Neural cell (in vitro differentiated cells): ENCODE results near the gene TMED9. TPM values are rescaled to one million over a fixed set of nuclear protein-coding genes. Genes with fewer than 3 reads are reported as not detected.
"Not testable (repeated sequence)": the region's sequence is repeated elsewhere in the genome, so short reads cannot be mapped to it uniquely, and the experiment has no call there.

Source experiments
- H2AFZ ChIP-seq: fragments of 200-600, 300-800 bp; sonication (generic), shearing (Covaris generic); 2 replicates; pipeline ENCODE4 v1.6.0; 2014; ENCODE audit warnings: low read depth, mild to moderate bottlenecking, antibody characterized with exemption, low read length, moderate library complexity
- H3F3A ChIP-seq: fragments of 200-600 bp; shearing (Covaris generic); 2 replicates; pipeline ENCODE4 v1.6.1; 2016; ENCODE audit warnings: mild to moderate bottlenecking, moderate library complexity, mixed read lengths, antibody characterized with exemption, low read length; ENCODE audit not compliant: insufficient read depth, poor library complexity, severe bottlenecking
- H3K27ac ChIP-seq: fragments of 200-600, 300-800 bp; sonication (generic), shearing (Covaris generic); 2 replicates; pipeline ENCODE4 v1.5.1; 2014; ENCODE audit warnings: mild to moderate bottlenecking, low read length, moderate library complexity
- H3K27me3 ChIP-seq: fragments of 300-800, 200-600 bp; sonication (generic), shearing (Covaris generic); 2 replicates; pipeline ENCODE4 v1.6.0; 2014; ENCODE audit warnings: mild to moderate bottlenecking, low read depth, low read length, moderate library complexity; ENCODE audit not compliant: insufficient read depth
- H3K36me3 ChIP-seq: fragments of 300-800, 200-600 bp; sonication (generic), shearing (Covaris generic); 2 replicates; pipeline ENCODE4 v1.5.1; 2014; ENCODE audit warnings: mild to moderate bottlenecking, antibody characterized with exemption, low read length, moderate library complexity; ENCODE audit not compliant: insufficient read depth
- H3K4me2 ChIP-seq: fragments of 300-800, 200-600 bp; sonication (generic), shearing (Covaris generic); 2 replicates; pipeline ENCODE4 v1.6.0; 2014; ENCODE audit warnings: mild to moderate bottlenecking, low read length
- H3K4me3 ChIP-seq: fragments of 300-800, 200-600 bp; sonication (generic), shearing (Covaris generic); 2 replicates; pipeline ENCODE4 v1.5.1; 2014; ENCODE audit warnings: mild to moderate bottlenecking, low read length, moderate library complexity
- H3K79me2 ChIP-seq: fragments of 200-600 bp; shearing (Covaris generic); replicated peaks from 2 replicates; pipeline ENCODE4 v1.6.0; 2014; ENCODE audit warnings: mild to moderate bottlenecking, low read length, moderate library complexity; ENCODE audit not compliant: insufficient read depth
- H3K9ac ChIP-seq: fragments of 300-800, 200-600 bp; sonication (generic), shearing (Covaris generic); 2 replicates; pipeline ENCODE4 v1.6.1; 2016; ENCODE audit warnings: mild to moderate bottlenecking, low read length, mixed read lengths
- H3K9me2 ChIP-seq: fragments of 200-600 bp; shearing (Covaris generic); 2 replicates; pipeline ENCODE4 v1.6.1; 2016; ENCODE audit warnings: mild to moderate bottlenecking, low read length, mixed read lengths; ENCODE audit not compliant: insufficient read depth
- H3K9me3 ChIP-seq: fragments of 200-600, 300-800 bp; sonication (generic), shearing (Covaris generic); 2 replicates; pipeline ENCODE4 v1.6.1; 2016; ENCODE audit warnings: mild to moderate bottlenecking, mixed run types, low read length, moderate library complexity, mixed read lengths
- H4K20me1 ChIP-seq: fragments of 200-600 bp; shearing (Covaris generic); 2 replicates; pipeline ENCODE4 v1.6.1; 2016; ENCODE audit warnings: mild to moderate bottlenecking, mixed run types; ENCODE audit not compliant: insufficient read depth
- CTCF ChIP-seq: fragments of 450-650 bp; IDR thresholded peaks from 2 replicates; pipeline ENCODE4 v1.5.1; 2014; ENCODE audit warnings: antibody characterized with exemption, mild to moderate bottlenecking, moderate library complexity; ENCODE audit not compliant: poor library complexity, severe bottlenecking
- EP300 ChIP-seq: fragments of 450-650 bp; conservative IDR thresholded peaks from 2 replicates; pipeline ENCODE4 v1.6.1; 2014; ENCODE audit warnings: antibody characterized with exemption, mild to moderate bottlenecking, moderate library complexity; ENCODE audit not compliant: poor library complexity, severe bottlenecking
- EZH2 ChIP-seq: fragments of 200-600, 300-800 bp; shearing (Covaris generic), sonication (generic); IDR thresholded peaks from 2 replicates; pipeline ENCODE4 v1.6.1; 2014; ENCODE audit warnings: antibody characterized with exemption, low read length, borderline replicate concordance, mild to moderate bottlenecking; ENCODE audit not compliant: insufficient read depth, poor library complexity, severe bottlenecking
- MXI1 ChIP-seq: fragments of 450-650 bp; conservative IDR thresholded peaks from 2 replicates; pipeline ENCODE4 v1.6.1; 2014; ENCODE audit warnings: antibody characterized with exemption, mild to moderate bottlenecking; ENCODE audit not compliant: poor library complexity, severe bottlenecking
- POLR2AphosphoS5 ChIP-seq: IDR thresholded peaks from 2 replicates; pipeline ENCODE4 v1.6.1; 2012
- RAD21 ChIP-seq: fragments of 450-650 bp; conservative IDR thresholded peaks from 2 replicates; pipeline ENCODE4 v1.6.1; 2014; ENCODE audit warnings: antibody characterized with exemption, mild to moderate bottlenecking, moderate library complexity
- REST ChIP-seq: IDR thresholded peaks from 2 replicates; pipeline ENCODE4 v1.6.1; 2012; ENCODE audit warnings: borderline replicate concordance
- SMC3 ChIP-seq: fragments of 450-650 bp; conservative IDR thresholded peaks from 2 replicates; pipeline ENCODE4 v1.6.1; 2014; ENCODE audit warnings: antibody characterized with exemption, mild to moderate bottlenecking, moderate library complexity; ENCODE audit not compliant: poor library complexity
- TAF1 ChIP-seq: IDR thresholded peaks from 2 replicates; pipeline ENCODE4 v1.6.1; 2012; ENCODE audit warnings: low read depth
- polyA plus RNA-seq: library from polyadenylated mRNA; depleted of rRNA; stranded (reverse); fragments of >200 nt; gene quantifications from 2 replicates; pipeline ENCODE4 v1.2.3, GENCODE V29; 2014

TMED9 gene
- polyA plus RNA-seq, 1 donor from 2014 or later: 59.1 TPM

- peaks cover 17% of the 10 kb centered on the region for H3K79me2 ChIP-seq
- no peak overlapping the region for H3K27ac ChIP-seq
- H3K9me3 ChIP-seq: no peaks in the 10 kb centered on the region
- H3K4me2 ChIP-seq: no peak overlapping the region
- H3K9ac ChIP-seq: no peak overlapping the region
- H3F3A ChIP-seq: no peaks in the 10 kb centered on the region
- H3K36me3 ChIP-seq: no peaks in the 10 kb centered on the region
- no peak overlapping the region for H3K4me3 ChIP-seq
- H2AFZ ChIP-seq: no peak overlapping the region
- TF ChIP-seq MXI1 (no peak), RAD21 (no peak), REST (no peak), CTCF (no peak), EP300 (no peak), SMC3 (no peak), POLR2AphosphoS5 (no peak), EZH2 (no peak), TAF1 (no peak)
- H4K20me1 ChIP-seq: peaks cover 6% of the 10 kb centered on the region
- H3K27me3 ChIP-seq: no peaks in the 10 kb centered on the region
- H3K9me2 ChIP-seq: no peaks in the 10 kb centered on the region
Observed at GRCh38 chr5:177557796-177558195, 34.2 kb upstream of the TMED9 start.

- not testable (repeated sequence) for H3K4me3 ChIP-seq, H3K27ac ChIP-seq, H3K27me3 ChIP-seq, H3K9me2 ChIP-seq, H2AFZ ChIP-seq, H3K4me2 ChIP-seq, H3F3A ChIP-seq, H3K36me3 ChIP-seq, H3K9me3 ChIP-seq, H3K79me2 ChIP-seq, H3K9ac ChIP-seq, H4K20me1 ChIP-seq
Observed at GRCh38 chr5:177559446-177559941, 32.5 kb upstream of the TMED9 start.

- H3K79me2 ChIP-seq: no peaks in the 10 kb centered on the region
- no peaks in the 10 kb centered on the region for H3F3A ChIP-seq
- no peak overlapping the region for H3K4me2 ChIP-seq
- TF ChIP-seq EZH2: no peak
- TF ChIP-seq POLR2AphosphoS5: no peak
- no peak for TF ChIP-seq TAF1
- TF ChIP-seq MXI1: no peak
- no peak for TF ChIP-seq REST
- TF ChIP-seq EP300: no peak
- TF ChIP-seq CTCF: no peak
- no peak for TF ChIP-seq RAD21
- TF ChIP-seq SMC3: no peak
- H3K27ac ChIP-seq: no peak overlapping the region
- no peak overlapping the region for H3K9ac ChIP-seq
- H2AFZ ChIP-seq: no peak overlapping the region
- no peaks in the 10 kb centered on the region for H4K20me1 ChIP-seq
- H3K36me3 ChIP-seq: no peaks in the 10 kb centered on the region
- H3K9me2 ChIP-seq: no peaks in the 10 kb centered on the region
- H3K4me3 ChIP-seq: no peak overlapping the region
- no peaks in the 10 kb centered on the region for H3K9me3 ChIP-seq
- no peaks in the 10 kb centered on the region for H3K27me3 ChIP-seq
Observed at GRCh38 chr5:177565046-177565445, 27.0 kb upstream of the TMED9 start.
